Epithelial cell of esophagus (primary cell): Measurements from ENCODE around the gene PTPRT.

Source experiments
- DNase-seq: peaks from one replicate; pipeline ENCODE4 v3.0.0; 2010; ENCODE audit warnings: low read depth
- H3K4me3 ChIP-seq: 2 replicates; pipeline ENCODE4 v1.5.1; 2011; ENCODE audit warnings: mild to moderate bottlenecking, low read length, control low read depth
- CTCF ChIP-seq: IDR thresholded peaks from 2 replicates; pipeline ENCODE4 v1.5.1; 2011; ENCODE audit warnings: low read depth, mild to moderate bottlenecking, low read length, control low read depth, inconsistent platforms; ENCODE audit not compliant: insufficient read depth; ENCODE audit errors: missing control alignments

Gene PTPRT

GRCh38 chr20:43137160-43137559 is 52.5 kb downstream of the PTPRT start:
- no peak for DNase-seq
- no peak for TF ChIP-seq CTCF
- no peak overlapping the region for H3K4me3 ChIP-seq

GRCh38 chr20:43124241-43124640 is 65.5 kb downstream of the PTPRT start:
- DNase-seq, result no peak
- TF ChIP-seq CTCF, result no peak
- H3K4me3 ChIP-seq, result no peak overlapping the region

GRCh38 chr20:43123180-43123579 is 66.5 kb downstream of the PTPRT start:
- no peak for DNase-seq
- no peak overlapping the region for H3K4me3 ChIP-seq
- TF ChIP-seq CTCF, result no peak

GRCh38 chr20:43119720-43120119 is 70.0 kb downstream of the PTPRT start:
- H3K4me3 ChIP-seq, result no peak overlapping the region
- no peak for DNase-seq
- no peak for TF ChIP-seq CTCF

- no peak overlapping the region for H3K4me3 ChIP-seq
- TF ChIP-seq CTCF, result no peak
- no peak for DNase-seq
These were observed 87.3 kb downstream of the PTPRT start for GRCh38 chr20:43102394-43102793.

- DNase-seq, result no peak
- TF ChIP-seq CTCF, result no peak
- H3K4me3 ChIP-seq, result no peak overlapping the region
These were observed 92.8 kb downstream of the PTPRT start for GRCh38 chr20:43096931-43097260.

- no peak for DNase-seq
- H3K4me3 ChIP-seq, result no peak overlapping the region
- TF ChIP-seq CTCF, result no peak
These were observed 93.4 kb downstream of the PTPRT start for GRCh38 chr20:43096126-43096930.
